Suprapubic skin (tissue), 4 donors: Measurements from ENCODE around the gene WDR62. TPM values are rescaled to one million over a fixed set of nuclear protein-coding genes. Genes with fewer than 3 reads are reported as not detected.

Experiments
- DNase-seq, 2 donors: peaks; one replicate each; pipeline ENCODE4 v3.0.0-alpha.2; 2019; ENCODE audit warnings: low spot score in 2 of 2
- H3K27ac ChIP-seq: fragments of 200-600 bp; sonication (generic); one replicate; pipeline ENCODE4 v1.5.1; 2019
- H3K27me3 ChIP-seq: fragments of 200-600 bp; sonication (generic); one replicate; pipeline ENCODE4 v1.5.1; 2019
- H3K36me3 ChIP-seq: fragments of 200-600 bp; sonication (generic); one replicate; pipeline ENCODE4 v1.5.1; 2019
- H3K4me1 ChIP-seq: fragments of 200-600 bp; sonication (generic); one replicate; pipeline ENCODE4 v1.5.1; 2019
- H3K4me3 ChIP-seq: fragments of 200-600 bp; sonication (generic); one replicate; pipeline ENCODE4 v1.5.1; 2019; ENCODE audit warnings: mild to moderate bottlenecking
- H3K9me3 ChIP-seq: fragments of 200-600 bp; sonication (generic); one replicate; pipeline ENCODE4 v1.5.1; 2019
- CTCF ChIP-seq, 2 donors: fragments of 200-600 bp in 1 of 2; fragments of 450-650 bp in 1 of 2; sonication (generic) in 1 of 2; IDR thresholded peaks; one replicate each; pipeline ENCODE4 v1.5.1; 2016 to 2019; ENCODE audit warnings: antibody characterized with exemption in 2 of 2, mild to moderate bottlenecking in 1 of 2, moderate library complexity in 1 of 2
- EP300 ChIP-seq: sonication (generic); formaldehyde crosslinking; IDR thresholded peaks from one replicate; pipeline ENCODE4 v1.6.1; 2017; ENCODE audit warnings: antibody characterized with exemption
- POLR2A ChIP-seq, 2 donors: fragments of 450-650 bp; IDR thresholded peaks; one replicate each; pipeline ENCODE4 v1.6.1; 2017; ENCODE audit warnings: antibody characterized with exemption in 2 of 2, mild to moderate bottlenecking in 2 of 2, moderate library complexity in 2 of 2
- POLR2AphosphoS5 ChIP-seq, 3 donors: sonication (generic); formaldehyde crosslinking; IDR thresholded peaks; one replicate each; pipeline ENCODE4 v1.6.1; 2017; ENCODE audit warnings: antibody characterized with exemption in 3 of 3
- WGBS: methylation state at CpG from one replicate; pipeline ENCODE4 v1.1.5; 2018; 5-methylcytosine and 5-hydroxymethylcytosine counted together
- total RNA-seq, 4 donors: library from RNA; depleted of rRNA; stranded (reverse); fragments of >200 nt; gene quantifications; one replicate each; pipeline ENCODE4 v1.1.0, GENCODE V29; 2016

Gene WDR62
- total RNA-seq, 4 donors from 2014 or later, result 1.4 to 3.7 (median 1.8) TPM

- H3K4me1 ChIP-seq, result peaks cover 30% of the 10 kb centered on the region
- no peak for DNase-seq
- no peak overlapping the region for H3K27ac ChIP-seq
- no peak for TF ChIP-seq POLR2A (IDR thresholded peaks at IDR 0.05)
- no peak for TF ChIP-seq POLR2AphosphoS5 (IDR thresholded peaks at IDR 0.05)
- TF ChIP-seq EP300, result no peak
- TF ChIP-seq CTCF (IDR thresholded peaks at IDR 0.05), result no peak
- no peaks in the 10 kb centered on the region for H3K27me3 ChIP-seq
- WGBS, result 50% methylated on average over 15 of the region's 15 CpGs
- H3K36me3 ChIP-seq, result no peaks in the 10 kb centered on the region
- H3K4me3 ChIP-seq, result peak overlapping the region; percentile 56
- H3K9me3 ChIP-seq, result no peaks in the 10 kb centered on the region
Observed at GRCh38 chr19:36009633-36010379, 44.9 kb upstream of the WDR62 start.

GRCh38 chr19:36010402-36010801 is 44.3 kb upstream of the WDR62 start:
- Histone ChIP-seq H3K4me1 (peaks cover 33% of the 10 kb centered on the region), H3K9me3 (no peaks in the 10 kb centered on the region), H3K36me3 (no peaks in the 10 kb centered on the region), H3K4me3 (no peak overlapping the region), H3K27ac (no peak overlapping the region), H3K27me3 (no peaks in the 10 kb centered on the region)
- DNase-seq, result no peak
- TF ChIP-seq POLR2AphosphoS5 (IDR thresholded peaks at IDR 0.05), result no peak
- TF ChIP-seq POLR2A (IDR thresholded peaks at IDR 0.05), result no peak
- TF ChIP-seq EP300, result no peak
- 85% methylated on average over 11 of the region's 11 CpGs for whole genome bisulfite sequencing

GRCh38 chr19:36013280-36014011 is 41.3 kb upstream of the WDR62 start:
- H3K27ac ChIP-seq, result peak overlapping the region; percentile 72
- peak overlapping the region; percentile 64 for H3K4me3 ChIP-seq
- peaks cover 9% of the 10 kb centered on the region for H3K36me3 ChIP-seq
- H3K27me3 ChIP-seq, result no peaks in the 10 kb centered on the region
- TF ChIP-seq CTCF (IDR thresholded peaks at IDR 0.05) (no peak), EP300 (no peak), POLR2AphosphoS5 (IDR thresholded peaks at IDR 0.05) (no peak), POLR2A (IDR thresholded peaks at IDR 0.05) (no peak)
- H3K9me3 ChIP-seq, result no peaks in the 10 kb centered on the region
- WGBS, result 30% methylated on average over 15 of the region's 15 CpGs
- H3K4me1 ChIP-seq, result peaks cover 31% of the 10 kb centered on the region
- no peak for DNase-seq

GRCh38 chr19:36014012-36014924 is 40.4 kb upstream of the WDR62 start, which contains the start of gene ALKBH6:
Gene ALKBH6 (minus strand): TSS chr19:36014213. CDS start chr19:36013397, 816 bp downstream.
- peak within 1 kb of the TSS; percentile 64 for H3K4me3 ChIP-seq
- peak within 1 kb of the TSS; percentile 72 for H3K27ac ChIP-seq
- TF ChIP-seq EP300 (no peak), POLR2A (IDR thresholded peaks at IDR 0.05) (no peak), CTCF (IDR thresholded peaks at IDR 0.05) (no peak), POLR2AphosphoS5 (IDR thresholded peaks at IDR 0.05) (peak in 1 of 3 donors; percentile 38)
- WGBS, result under 1% methylated on average over 32 of the region's 42 CpGs
- no peaks in the 10 kb centered on the region for H3K27me3 ChIP-seq
- no peaks in the 10 kb centered on the region for H3K9me3 ChIP-seq
- peaks cover 9% of the 10 kb centered on the region for H3K36me3 ChIP-seq
- DNase-seq, result peak; percentile 100
- peaks cover 23% of the 10 kb centered on the region for H3K4me1 ChIP-seq

- H3K27me3 ChIP-seq, result no peaks in the 10 kb centered on the region
- TF ChIP-seq CTCF (IDR thresholded peaks at IDR 0.05) (no peak), POLR2A (IDR thresholded peaks at IDR 0.05) (no peak), POLR2AphosphoS5 (IDR thresholded peaks at IDR 0.05) (no peak), EP300 (no peak)
- DNase-seq, result no peak
- H3K4me3 ChIP-seq, result no peak overlapping the region
- 94% methylated on average over 16 of the region's 22 CpGs for WGBS
- no peak overlapping the region for H3K27ac ChIP-seq
- H3K36me3 ChIP-seq, result peaks cover 37% of the 10 kb centered on the region
- no peaks in the 10 kb centered on the region for H3K9me3 ChIP-seq
- H3K4me1 ChIP-seq, result peaks cover 8% of the 10 kb centered on the region
Observed at GRCh38 chr19:36019061-36019670, 35.5 kb upstream of the WDR62 start.
